K562 (cell line): ENCODE measurements around the gene SRCIN1. TPM values are rescaled to one million over a fixed set of nuclear protein-coding genes. Genes with fewer than 3 reads are reported as not detected.

Experiments
- ATAC-seq: fragments of 200-7000 bp; cut with Tn5 transposase; 3 replicates; pipeline ENCODE4 v1.9.1; 2020; ENCODE audit warnings: moderate library complexity
- BruUV-seq: library from RNA; stranded (reverse); fragments of 400-500 nt; replicated peaks from 2 replicates; lab custom pipeline; 2021; lab: Mats Ljungman, UMichigan
- CTCF ChIA-PET: fragments of 300-600 bp; formaldehyde crosslinking; extraction: SDS; loops from one replicate; lab custom pipeline; 2021; ENCODE audit warnings: low intra/inter-chr PET ratio; lab: Yijun Ruan, JAX
- POLR2A ChIA-PET: fragments of 300-600, 350-650 bp; sonication (Branson Sonifier 250); formaldehyde crosslinking; extraction: SDS; loops from one replicate; lab custom pipeline; 2021; ENCODE audit warnings: antibody characterized with exemption, inconsistent platforms; lab: Yijun Ruan, JAX
- DNase-seq, 4 experiments: peaks; one replicate each; pipeline versions ENCODE4 v3.0.0 to v3.0.0-alpha.2; 2011 to 2018; ENCODE audit warnings: low spot score in 3 of 4, mixed read lengths in 3 of 4; ENCODE audit errors: extremely low read depth in 1 of 4
- FAIRE-seq: peaks from 2 replicates; lab custom pipeline; 2011; peaks lifted over from hg19 to GRCh38; lab: Jason Lieb, UNC
- H2AFZ ChIP-seq: 2 replicates; pipeline ENCODE4 v1.6.0; 2011; ENCODE audit warnings: low read depth, low read length, control low read depth, inconsistent platforms
- H3K27ac ChIP-seq: fragments of 200-600 bp; 3 replicates; pipeline ENCODE4 v1.8.0; 2011; ENCODE audit warnings: low read depth, mild to moderate bottlenecking, control low read depth, inconsistent platforms, low read length, moderate library complexity, mixed read lengths; ENCODE audit errors: extremely low read depth
- H3K27me3 ChIP-seq, 2 experiments: fragments of 300-600 bp in 1 of 2; 2 replicates in 1 of 2; 3 replicates in 1 of 2; pipeline versions ENCODE4 v1.6.0 to v1.8.0; 2011; ENCODE audit warnings: inconsistent platforms in 2 of 2, low read length in 2 of 2, mild to moderate bottlenecking in 1 of 2, mixed read lengths in 1 of 2, moderate library complexity in 1 of 2; ENCODE audit not compliant: control insufficient read depth in 2 of 2, insufficient read depth in 2 of 2
- H3K36me3 ChIP-seq: fragments of 300-600 bp; 3 replicates; pipeline ENCODE4 v1.8.0; 2011; ENCODE audit warnings: mild to moderate bottlenecking, low read length, inconsistent platforms; ENCODE audit not compliant: control insufficient read depth, insufficient read depth
- H3K4me1 ChIP-seq, 2 experiments: fragments of 200-600 bp in 1 of 2; replicated peaks in 1 of 2; 2 replicates in 1 of 2; 3 replicates in 1 of 2; pipeline versions ENCODE4 v1.5.1 to v1.8.0; 2011; ENCODE audit warnings: inconsistent platforms in 2 of 2, low read length in 2 of 2, mild to moderate bottlenecking in 1 of 2, mixed read lengths in 1 of 2, moderate library complexity in 1 of 2; ENCODE audit not compliant: control insufficient read depth in 2 of 2, insufficient read depth in 2 of 2
- H3K4me2 ChIP-seq: 2 replicates; pipeline ENCODE4 v1.6.1; 2011; ENCODE audit warnings: low read length, control low read depth, inconsistent platforms, mixed read lengths; ENCODE audit not compliant: insufficient read depth
- H3K4me3 ChIP-seq: fragments of 200-600 bp; sonication (generic), shearing (Covaris generic); 2 replicates; pipeline ENCODE4 v1.5.1; 2016; ENCODE audit warnings: control low read depth, inconsistent platforms
- H3K79me2 ChIP-seq: fragments of 200-600 bp; 3 replicates; pipeline ENCODE4 v1.8.0; 2011; ENCODE audit warnings: low read length, inconsistent platforms; ENCODE audit not compliant: control insufficient read depth, insufficient read depth
- H3K9ac ChIP-seq, 2 experiments: 2 replicates each; pipeline versions ENCODE4 v1.6.0 to v1.6.1; 2011; ENCODE audit warnings: low read depth in 2 of 2, low read length in 2 of 2, control low read depth in 1 of 2, inconsistent platforms in 1 of 2, mild to moderate bottlenecking in 1 of 2, mixed read lengths in 1 of 2; ENCODE audit not compliant: insufficient read depth in 1 of 2
- H3K9me1 ChIP-seq: one replicate; pipeline ENCODE4 v1.6.0; 2011; ENCODE audit warnings: inconsistent platforms, mild to moderate bottlenecking, low read length, moderate library complexity; ENCODE audit not compliant: control insufficient read depth, insufficient read depth
- H3K9me3 ChIP-seq: replicated peaks from 2 replicates; pipeline ENCODE4 v1.5.1; 2011; ENCODE audit warnings: low read depth, low read length, inconsistent platforms; ENCODE audit not compliant: control insufficient read depth, insufficient read depth
- H4K20me1 ChIP-seq: replicated peaks from 2 replicates; pipeline ENCODE4 v1.6.1; 2011; ENCODE audit warnings: low read length, inconsistent platforms, mixed read lengths; ENCODE audit not compliant: control insufficient read depth, insufficient read depth
- BRCA1 ChIP-seq, 2 experiments: fragments of 450-650 bp in 1 of 2; sonication (generic) in 1 of 2; formaldehyde crosslinking in 1 of 2; IDR thresholded peaks; 2 replicates each; pipeline versions ENCODE4 v1.5.0 to v1.6.1; 2017 to 2020; ENCODE audit warnings: mild to moderate bottlenecking in 1 of 2, missing genetic modification reagents in 1 of 2
- CBFB ChIP-seq: sonication (generic); formaldehyde crosslinking; IDR thresholded peaks from 2 replicates; pipeline ENCODE4 v1.4.0; 2020; ENCODE audit warnings: mild to moderate bottlenecking, missing genetic modification reagents
- CEBPG ChIP-seq, 3 experiments: fragments of 200-800 bp in 1 of 3; sonication (Bioruptor generic) in 1 of 3; sonication (generic) in 1 of 3; formaldehyde crosslinking in 1 of 3; IDR thresholded peaks in 2 of 3; conservative IDR thresholded peaks in 1 of 3; 2 replicates each; pipeline versions ENCODE4 v1.6.1 to v1.8.0; 2016 to 2022; ENCODE audit warnings: missing compliant biosample characterization in 2 of 3, missing genetic modification characterization in 2 of 3, mild to moderate bottlenecking in 1 of 3, missing genetic modification reagents in 1 of 3
- IRF2 ChIP-seq: sonication (generic); formaldehyde crosslinking; IDR thresholded peaks from 2 replicates; pipeline ENCODE4 v1.8.1; 2022; ENCODE audit warnings: mild to moderate bottlenecking, missing genetic modification reagents
- MAFF ChIP-seq: IDR thresholded peaks from 2 replicates; pipeline ENCODE4 v1.6.1; 2012; ENCODE audit warnings: low read length, improper control_type of control experiment
- NCOA6 ChIP-seq: fragments of 450-650 bp; IDR thresholded peaks from 2 replicates; pipeline ENCODE4 v1.6.1; 2017; ENCODE audit warnings: mild to moderate bottlenecking
- NFRKB ChIP-seq: fragments of 450-650 bp; IDR thresholded peaks from 2 replicates; pipeline ENCODE4 v1.6.1; 2016; ENCODE audit warnings: low read depth
- RFX1 ChIP-seq: fragments of 450-650 bp; IDR thresholded peaks from 2 replicates; pipeline ENCODE4 v1.6.1; 2016; ENCODE audit warnings: mild to moderate bottlenecking, moderate library complexity
- SAFB2 ChIP-seq: fragments of 200-400 bp; formaldehyde crosslinking; IDR thresholded peaks from 2 replicates; pipeline ENCODE4 v1.6.1; 2018; ENCODE audit warnings: borderline replicate concordance, low read length, low read depth, moderate library complexity; ENCODE audit not compliant: severe bottlenecking
- THRB ChIP-seq: fragments of 450-650 bp; formaldehyde crosslinking; conservative IDR thresholded peaks from 2 replicates; pipeline ENCODE4 v1.4.0; 2022; ENCODE audit warnings: mild to moderate bottlenecking, missing genetic modification characterization
- ZNF134 ChIP-seq: fragments of 250-450 bp; sonication (Bioruptor Pico); conservative IDR thresholded peaks from 2 replicates; pipeline ENCODE4 v1.4.0; 2020
- ZNF263 ChIP-seq: sonication (generic); formaldehyde crosslinking; IDR thresholded peaks from 2 replicates; pipeline ENCODE4 v1.8.0; 2022; ENCODE audit warnings: mild to moderate bottlenecking, missing genetic modification reagents, borderline replicate concordance
- whole genome bisulfite sequencing: fragments of 100-300 bp; shearing (Covaris generic); methylation state at CpG from one replicate; pipeline ENCODE4 v1.1.6; 2016; ENCODE audit warnings: low coverage, mixed read lengths; ENCODE audit not compliant: insufficient coverage; ENCODE audit errors: missing lambda C conversion rate; 5-methylcytosine and 5-hydroxymethylcytosine counted together
- in situ Hi-C: fragments of 300-500 bp; cut with MboI; formaldehyde crosslinking; loops from 4 replicates; pipeline ENCODE4 v1.15.0; 2018; ENCODE audit warnings: inconsistent platforms, mixed read lengths
- intact Hi-C: fragments of 100-400 bp; cut with micrococcal nuclease; formaldehyde crosslinking; loops from 2 replicates; pipeline ENCODE4 v1.14.2; 2022
- polyA plus RNA-seq, 8 experiments: library from polyadenylated mRNA; depleted of rRNA in 4 of 8; stranded (reverse) in 5 of 8; unstranded in 3 of 8; fragments of >200 nt; fragmentation: Nextera tagmentation in 2 of 8; fragmentation: Illumina TruSeq in 1 of 8; extraction: Ambion mirVana in 2 of 8; extraction: Trizol in 1 of 8; gene quantifications; 2 replicates each; pipeline versions ENCODE4 v1.2.1 to v1.2.3, GENCODE V29; 2011 to 2014; ENCODE audit warnings: inconsistent platforms in 1 of 8, missing spikeins in 1 of 8
- total RNA-seq, 7 experiments: library from RNA; depleted of rRNA in 6 of 7; stranded (reverse); fragments of >200 nt in 6 of 7; fragmentation: Illumina TruSeq in 2 of 7; extraction: Trizol in 2 of 7; gene quantifications; 2 replicates each; pipeline versions ENCODE4 v1.2.1 to v1.2.3, GENCODE V29; 2011 to 2021; ENCODE audit warnings: low replicate concordance in 1 of 7
- TF ChIP-seq, protein P1 (sequence below): fragments of 250-450 bp; sonication (Bioruptor Pico); IDR thresholded peaks from 2 replicates; pipeline ENCODE4 v1.5.0; 2020; ENCODE audit warnings: mild to moderate bottlenecking, borderline replicate concordance

SRCIN1 gene
- total and polyA plus RNA-seq, 9 of the 15 experiments (the other 6 are each of a cell fraction or from before 2014, with no cell fraction given), result 0.09 to 0.33 (median 0.13) TPM; not detected in 6

GRCh38 chr17:38624782-38625355 is 19.1 kb upstream of the SRCIN1 start (continued):
- TF ChIP-seq CEBPG (CRISPR knock-in tag; IDR thresholded peaks at IDR 0.05), result peak; percentile 43; the same call in 1 of the 2 replicates
- TF ChIP-seq CEBPG (tag; conservative IDR thresholded peaks at IDR 0.05 in 1 of 2, IDR thresholded peaks at IDR 0.05 in 1 of 2), result peak; percentile 90 to 95

DNA sequence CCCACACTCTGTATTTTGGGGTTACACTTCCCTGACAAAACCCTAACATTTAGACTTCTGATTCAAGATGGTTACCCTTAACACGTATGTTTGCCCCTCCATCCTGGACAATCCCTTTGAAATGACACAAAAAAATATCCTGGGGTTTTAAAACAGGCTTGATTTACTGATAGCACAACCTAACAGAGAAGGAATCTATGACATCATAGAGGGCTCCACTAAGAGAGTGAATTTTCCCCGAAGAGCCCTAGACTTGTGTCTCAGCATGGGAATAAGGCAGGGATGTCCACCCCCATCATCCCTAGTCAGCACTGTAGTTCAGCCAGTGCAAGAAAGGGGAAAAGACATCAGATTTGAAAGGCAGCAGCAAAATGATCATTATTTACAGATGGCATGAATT is 15.8 kb upstream of the SRCIN1 start:
- FAIRE-seq (no peak), ATAC-seq (no peak), DNase-seq (peak in 1 of 4 experiments; percentile 7)
- Histone ChIP-seq H3K27me3 (peaks cover 38 to 62% of the 10 kb centered on the region in 2 experiments), H3K4me3 (no peak overlapping the region), H3K9me1 (no peaks in the 10 kb centered on the region), H3K4me1 (no peaks in the 10 kb centered on the region), H3K9ac (no peak overlapping the region), H3K9me3 (no peaks in the 10 kb centered on the region), H2AFZ (no peak overlapping the region), H3K36me3 (no peaks in the 10 kb centered on the region), H3K79me2 (no peaks in the 10 kb centered on the region), H4K20me1 (no peaks in the 10 kb centered on the region), H3K27ac (no peak overlapping the region), H3K4me2 (no peak overlapping the region)
- in situ Hi-C loops (no loop called here), intact Hi-C loops (no loop called here)
- 0% methylated on average over 2 of the region's 2 CpGs for WGBS
- ChIA-PET POLR2A (no interaction called here), CTCF (no interaction called here)
- BruUV-seq, result no TSS peak
- TF ChIP-seq BRCA1 (IDR thresholded peaks at IDR 0.05), result no peak
- no peak for TF ChIP-seq BRCA1 (CRISPR knock-in tag; IDR thresholded peaks at IDR 0.05)
- no peak for TF ChIP-seq RFX1
- TF ChIP-seq MAFF, result no peak
- TF ChIP-seq NCOA6, result no peak
- TF ChIP-seq ZNF263 (CRISPR knock-in tag), result no peak
- TF ChIP-seq NFRKB, result no peak
- no peak for TF ChIP-seq IRF2 (CRISPR knock-in tag)
- TF ChIP-seq, protein P1, sequence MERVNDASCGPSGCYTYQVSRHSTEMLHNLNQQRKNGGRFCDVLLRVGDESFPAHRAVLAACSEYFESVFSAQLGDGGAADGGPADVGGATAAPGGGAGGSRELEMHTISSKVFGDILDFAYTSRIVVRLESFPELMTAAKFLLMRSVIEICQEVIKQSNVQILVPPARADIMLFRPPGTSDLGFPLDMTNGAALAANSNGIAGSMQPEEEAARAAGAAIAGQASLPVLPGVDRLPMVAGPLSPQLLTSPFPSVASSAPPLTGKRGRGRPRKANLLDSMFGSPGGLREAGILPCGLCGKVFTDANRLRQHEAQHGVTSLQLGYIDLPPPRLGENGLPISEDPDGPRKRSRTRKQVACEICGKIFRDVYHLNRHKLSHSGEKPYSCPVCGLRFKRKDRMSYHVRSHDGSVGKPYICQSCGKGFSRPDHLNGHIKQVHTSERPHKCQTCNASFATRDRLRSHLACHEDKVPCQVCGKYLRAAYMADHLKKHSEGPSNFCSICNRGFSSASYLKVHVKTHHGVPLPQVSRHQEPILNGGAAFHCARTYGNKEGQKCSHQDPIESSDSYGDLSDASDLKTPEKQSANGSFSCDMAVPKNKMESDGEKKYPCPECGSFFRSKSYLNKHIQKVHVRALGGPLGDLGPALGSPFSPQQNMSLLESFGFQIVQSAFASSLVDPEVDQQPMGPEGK (CRISPR knock-in tag), result no peak
- TF ChIP-seq THRB (CRISPR knock-in tag), result no peak
- TF ChIP-seq ZNF134, result no peak
- TF ChIP-seq CBFB (CRISPR knock-in tag), result no peak
- no peak for TF ChIP-seq SAFB2
